K562 (cell line): Measurements from ENCODE around the gene GCK. TPM values are rescaled to one million over a fixed set of nuclear protein-coding genes. Genes with fewer than 3 reads are reported as not detected.

Source experiments
- ATAC-seq: fragments of 200-7000 bp; cut with Tn5 transposase; 3 replicates; pipeline ENCODE4 v1.9.1; 2020; ENCODE audit warnings: moderate library complexity
- BruUV-seq: library from RNA; stranded (reverse); fragments of 400-500 nt; replicated peaks from 2 replicates; lab custom pipeline; 2021; lab: Mats Ljungman, UMichigan
- CTCF ChIA-PET: fragments of 300-600 bp; formaldehyde crosslinking; extraction: SDS; loops from one replicate; lab custom pipeline; 2021; ENCODE audit warnings: low intra/inter-chr PET ratio; lab: Yijun Ruan, JAX
- POLR2A ChIA-PET: fragments of 300-600, 350-650 bp; sonication (Branson Sonifier 250); formaldehyde crosslinking; extraction: SDS; loops from one replicate; lab custom pipeline; 2021; ENCODE audit warnings: antibody characterized with exemption, inconsistent platforms; lab: Yijun Ruan, JAX
- DNase-seq, 4 experiments: peaks; one replicate each; pipeline versions ENCODE4 v3.0.0 to v3.0.0-alpha.2; 2011 to 2018; ENCODE audit warnings: low spot score in 3 of 4, mixed read lengths in 3 of 4; ENCODE audit errors: extremely low read depth in 1 of 4
- FAIRE-seq: peaks from 2 replicates; lab custom pipeline; 2011; peaks lifted over from hg19 to GRCh38; lab: Jason Lieb, UNC
- H2AFZ ChIP-seq: 2 replicates; pipeline ENCODE4 v1.6.0; 2011; ENCODE audit warnings: low read depth, low read length, control low read depth, inconsistent platforms
- H3K27ac ChIP-seq: fragments of 200-600 bp; 3 replicates; pipeline ENCODE4 v1.8.0; 2011; ENCODE audit warnings: low read depth, mild to moderate bottlenecking, control low read depth, inconsistent platforms, low read length, moderate library complexity, mixed read lengths; ENCODE audit errors: extremely low read depth
- H3K27me3 ChIP-seq, 2 experiments: fragments of 300-600 bp in 1 of 2; 2 replicates in 1 of 2; 3 replicates in 1 of 2; pipeline versions ENCODE4 v1.6.0 to v1.8.0; 2011; ENCODE audit warnings: inconsistent platforms in 2 of 2, low read length in 2 of 2, mild to moderate bottlenecking in 1 of 2, mixed read lengths in 1 of 2, moderate library complexity in 1 of 2; ENCODE audit not compliant: control insufficient read depth in 2 of 2, insufficient read depth in 2 of 2
- H3K36me3 ChIP-seq: fragments of 300-600 bp; 3 replicates; pipeline ENCODE4 v1.8.0; 2011; ENCODE audit warnings: mild to moderate bottlenecking, low read length, inconsistent platforms; ENCODE audit not compliant: control insufficient read depth, insufficient read depth
- H3K4me1 ChIP-seq, 2 experiments: fragments of 200-600 bp in 1 of 2; replicated peaks in 1 of 2; 2 replicates in 1 of 2; 3 replicates in 1 of 2; pipeline versions ENCODE4 v1.5.1 to v1.8.0; 2011; ENCODE audit warnings: inconsistent platforms in 2 of 2, low read length in 2 of 2, mild to moderate bottlenecking in 1 of 2, mixed read lengths in 1 of 2, moderate library complexity in 1 of 2; ENCODE audit not compliant: control insufficient read depth in 2 of 2, insufficient read depth in 2 of 2
- H3K4me2 ChIP-seq: 2 replicates; pipeline ENCODE4 v1.6.1; 2011; ENCODE audit warnings: low read length, control low read depth, inconsistent platforms, mixed read lengths; ENCODE audit not compliant: insufficient read depth
- H3K4me3 ChIP-seq: fragments of 200-600 bp; sonication (generic), shearing (Covaris generic); 2 replicates; pipeline ENCODE4 v1.5.1; 2016; ENCODE audit warnings: control low read depth, inconsistent platforms
- H3K79me2 ChIP-seq: fragments of 200-600 bp; 3 replicates; pipeline ENCODE4 v1.8.0; 2011; ENCODE audit warnings: low read length, inconsistent platforms; ENCODE audit not compliant: control insufficient read depth, insufficient read depth
- H3K9ac ChIP-seq, 2 experiments: 2 replicates each; pipeline versions ENCODE4 v1.6.0 to v1.6.1; 2011; ENCODE audit warnings: low read depth in 2 of 2, low read length in 2 of 2, control low read depth in 1 of 2, inconsistent platforms in 1 of 2, mild to moderate bottlenecking in 1 of 2, mixed read lengths in 1 of 2; ENCODE audit not compliant: insufficient read depth in 1 of 2
- H3K9me1 ChIP-seq: one replicate; pipeline ENCODE4 v1.6.0; 2011; ENCODE audit warnings: inconsistent platforms, mild to moderate bottlenecking, low read length, moderate library complexity; ENCODE audit not compliant: control insufficient read depth, insufficient read depth
- H3K9me3 ChIP-seq: replicated peaks from 2 replicates; pipeline ENCODE4 v1.5.1; 2011; ENCODE audit warnings: low read depth, low read length, inconsistent platforms; ENCODE audit not compliant: control insufficient read depth, insufficient read depth
- H4K20me1 ChIP-seq: replicated peaks from 2 replicates; pipeline ENCODE4 v1.6.1; 2011; ENCODE audit warnings: low read length, inconsistent platforms, mixed read lengths; ENCODE audit not compliant: control insufficient read depth, insufficient read depth
- CTBP1 ChIP-seq: fragments of 450-650 bp; IDR thresholded peaks from 2 replicates; pipeline ENCODE4 v1.6.1; 2016; ENCODE audit warnings: borderline replicate concordance
- NR2C1 ChIP-seq, 2 experiments: fragments of 450-650 bp; IDR thresholded peaks; 2 replicates each; pipeline ENCODE4 v1.6.1; 2017; ENCODE audit warnings: mild to moderate bottlenecking in 2 of 2, antibody characterized with exemption in 1 of 2, inconsistent platforms in 1 of 2, missing compliant biosample characterization in 1 of 2, missing genetic modification characterization in 1 of 2
- SETDB1 ChIP-seq: IDR thresholded peaks from one replicate; pipeline ENCODE4 v1.6.1; 2012; ENCODE audit warnings: low read length, control low read depth, inconsistent platforms
- SMARCA5 ChIP-seq: fragments of 450-650 bp; IDR thresholded peaks from 2 replicates; pipeline ENCODE4 v1.6.1; 2016
- ZBTB8A ChIP-seq: fragments of 450-650 bp; IDR thresholded peaks from 2 replicates; pipeline ENCODE4 v1.6.1; 2018; ENCODE audit warnings: mild to moderate bottlenecking, moderate library complexity; ENCODE audit not compliant: partially characterized antibody
- ZNF143 ChIP-seq: sonication (generic); formaldehyde crosslinking; IDR thresholded peaks from 2 replicates; pipeline ENCODE4 v1.9.0; 2022; ENCODE audit warnings: mild to moderate bottlenecking, missing genetic modification reagents
- WGBS: fragments of 100-300 bp; shearing (Covaris generic); methylation state at CpG from one replicate; pipeline ENCODE4 v1.1.6; 2016; ENCODE audit warnings: low coverage, mixed read lengths; ENCODE audit not compliant: insufficient coverage; ENCODE audit errors: missing lambda C conversion rate; 5-methylcytosine and 5-hydroxymethylcytosine counted together
- in situ Hi-C: fragments of 300-500 bp; cut with MboI; formaldehyde crosslinking; loops from 4 replicates; pipeline ENCODE4 v1.15.0; 2018; ENCODE audit warnings: inconsistent platforms, mixed read lengths
- intact Hi-C: fragments of 100-400 bp; cut with micrococcal nuclease; formaldehyde crosslinking; loops from 2 replicates; pipeline ENCODE4 v1.14.2; 2022
- polyA plus RNA-seq, 8 experiments: library from polyadenylated mRNA; depleted of rRNA in 4 of 8; stranded (reverse) in 5 of 8; unstranded in 3 of 8; fragments of >200 nt; fragmentation: Nextera tagmentation in 2 of 8; fragmentation: Illumina TruSeq in 1 of 8; extraction: Ambion mirVana in 2 of 8; extraction: Trizol in 1 of 8; gene quantifications; 2 replicates each; pipeline versions ENCODE4 v1.2.1 to v1.2.3, GENCODE V29; 2011 to 2014; ENCODE audit warnings: inconsistent platforms in 1 of 8, missing spikeins in 1 of 8
- total RNA-seq, 7 experiments: library from RNA; depleted of rRNA in 6 of 7; stranded (reverse); fragments of >200 nt in 6 of 7; fragmentation: Illumina TruSeq in 2 of 7; extraction: Trizol in 2 of 7; gene quantifications; 2 replicates each; pipeline versions ENCODE4 v1.2.1 to v1.2.3, GENCODE V29; 2011 to 2021; ENCODE audit warnings: low replicate concordance in 1 of 7
- TF ChIP-seq, protein P1 (sequence below): sonication (generic); formaldehyde crosslinking; IDR thresholded peaks from 2 replicates; pipeline ENCODE4 v1.9.0; 2022; ENCODE audit warnings: mild to moderate bottlenecking, missing genetic modification reagents
- TF ChIP-seq, protein P2 (sequence below), 3 experiments: IDR thresholded peaks in 2 of 3; conservative IDR thresholded peaks in 1 of 3; 2 replicates each; pipeline ENCODE4 v1.5.1; 2011 to 2012; ENCODE audit warnings: low read length in 3 of 3, mild to moderate bottlenecking in 3 of 3, control low read depth in 2 of 3, improper control_type of control experiment in 1 of 3, inconsistent platforms in 1 of 3, low read depth in 1 of 3, mixed read lengths in 1 of 3, moderate library complexity in 1 of 3; ENCODE audit not compliant: insufficient read depth in 2 of 3

Gene GCK
- total and polyA plus RNA-seq, 9 of the 15 experiments (the other 6 are each of a cell fraction or from before 2014, with no cell fraction given), result 0.11 to 0.55 (median 0.16) TPM; not detected in 3

DNA sequence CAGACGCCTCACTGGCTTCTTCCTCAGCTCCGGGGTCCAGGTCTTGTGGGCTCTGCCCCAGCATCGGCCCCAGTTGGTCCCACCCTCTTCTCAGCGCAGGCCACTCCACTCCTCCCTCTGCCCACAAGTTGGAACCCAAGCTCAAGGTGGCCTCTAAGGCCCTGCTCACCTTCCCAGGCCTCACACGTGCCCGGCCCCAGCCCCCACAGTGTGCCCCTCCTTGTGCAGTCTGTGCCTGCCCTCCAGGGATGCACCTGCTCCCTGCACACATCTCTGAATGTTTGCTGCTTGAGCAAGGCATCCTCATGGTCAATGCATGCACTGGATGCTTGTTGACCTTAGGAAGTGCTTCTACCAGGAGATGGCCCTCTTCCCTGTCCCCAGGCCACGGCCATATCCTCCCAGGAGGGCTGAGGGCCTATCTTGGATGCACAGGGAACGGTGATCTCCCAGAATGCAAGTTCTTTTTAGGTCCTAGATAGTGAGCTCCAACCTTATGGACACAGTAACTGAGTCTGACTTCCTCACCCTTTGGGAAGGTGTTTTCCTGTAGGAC lies 92.8 kb downstream of the GCK start:
- no peaks in the 10 kb centered on the region for H3K9me3 ChIP-seq
- in situ Hi-C loops, result no loop called here
- ChIA-PET CTCF (no interaction called here), POLR2A (interaction anchor here (0.6 to 3.2 kb wide), 2 partner anchors 18 to 138 kb away, joined by 3 to 13 read pairs; no protein-coding TSS in a partner anchor)
- 0 out of 2 replicates have a peak, but pooled peaks have one; percentile 14 for TF ChIP-seq NR2C1 (IDR thresholded peaks at IDR 0.05)
- no peak for TF ChIP-seq NR2C1 (tag; IDR thresholded peaks at IDR 0.05)
- TF ChIP-seq SMARCA5, result no peak
- TF ChIP-seq ZNF143 (CRISPR knock-in tag), result no peak
- TF ChIP-seq, protein P1, sequence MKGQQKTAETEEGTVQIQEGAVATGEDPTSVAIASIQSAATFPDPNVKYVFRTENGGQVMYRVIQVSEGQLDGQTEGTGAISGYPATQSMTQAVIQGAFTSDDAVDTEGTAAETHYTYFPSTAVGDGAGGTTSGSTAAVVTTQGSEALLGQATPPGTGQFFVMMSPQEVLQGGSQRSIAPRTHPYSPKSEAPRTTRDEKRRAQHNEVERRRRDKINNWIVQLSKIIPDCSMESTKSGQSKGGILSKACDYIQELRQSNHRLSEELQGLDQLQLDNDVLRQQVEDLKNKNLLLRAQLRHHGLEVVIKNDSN (CRISPR knock-in tag), result no peak
- TF ChIP-seq CTBP1, result 0 out of 2 replicates have a peak, but pooled peaks have one; percentile 21
- TF ChIP-seq, protein P2, sequence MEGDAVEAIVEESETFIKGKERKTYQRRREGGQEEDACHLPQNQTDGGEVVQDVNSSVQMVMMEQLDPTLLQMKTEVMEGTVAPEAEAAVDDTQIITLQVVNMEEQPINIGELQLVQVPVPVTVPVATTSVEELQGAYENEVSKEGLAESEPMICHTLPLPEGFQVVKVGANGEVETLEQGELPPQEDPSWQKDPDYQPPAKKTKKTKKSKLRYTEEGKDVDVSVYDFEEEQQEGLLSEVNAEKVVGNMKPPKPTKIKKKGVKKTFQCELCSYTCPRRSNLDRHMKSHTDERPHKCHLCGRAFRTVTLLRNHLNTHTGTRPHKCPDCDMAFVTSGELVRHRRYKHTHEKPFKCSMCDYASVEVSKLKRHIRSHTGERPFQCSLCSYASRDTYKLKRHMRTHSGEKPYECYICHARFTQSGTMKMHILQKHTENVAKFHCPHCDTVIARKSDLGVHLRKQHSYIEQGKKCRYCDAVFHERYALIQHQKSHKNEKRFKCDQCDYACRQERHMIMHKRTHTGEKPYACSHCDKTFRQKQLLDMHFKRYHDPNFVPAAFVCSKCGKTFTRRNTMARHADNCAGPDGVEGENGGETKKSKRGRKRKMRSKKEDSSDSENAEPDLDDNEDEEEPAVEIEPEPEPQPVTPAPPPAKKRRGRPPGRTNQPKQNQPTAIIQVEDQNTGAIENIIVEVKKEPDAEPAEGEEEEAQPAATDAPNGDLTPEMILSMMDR (IDR thresholded peaks at IDR 0.05 in 2 of 3, conservative IDR thresholded peaks at IDR 0.05 in 1 of 3; ENCODE audit: insufficient read depth in 2 of 3, low read depth in 1 of 3, low read length in 3 of 3), result 0 out of 6 replicates have a peak, but pooled peaks of 1 of the 3 experiments have one; percentile 10
- no peak for TF ChIP-seq SETDB1
- no peak for TF ChIP-seq ZBTB8A
- ATAC-seq, result peak; percentile 50
- H3K27ac ChIP-seq, result no peak overlapping the region
- no peaks in the 10 kb centered on the region for H3K79me2 ChIP-seq
- H3K4me1 ChIP-seq, result peaks cover 0 to 11% of the 10 kb centered on the region in 2 experiments; a peak in 3 of 5 replicates
- H3K9ac ChIP-seq, result peak overlapping the region in 1 of 2 experiments; percentile 50; a peak in 1 of 4 replicates
- FAIRE-seq, result no peak
- no peak for DNase-seq
- no TSS peak for BruUV-seq
- intact Hi-C loops, result no loop called here
- H3K4me3 ChIP-seq, result no peak overlapping the region
- WGBS, result 15% methylated on average over 7 of the region's 8 CpGs
- no peak overlapping the region for H2AFZ ChIP-seq
- H3K27me3 ChIP-seq, result peaks cover 0 to 5% of the 10 kb centered on the region in 2 experiments; a peak in 1 of 5 replicates
- no peaks in the 10 kb centered on the region for H3K9me1 ChIP-seq
- H3K4me2 ChIP-seq, result no peak overlapping the region
- no peaks in the 10 kb centered on the region for H3K36me3 ChIP-seq
- no peaks in the 10 kb centered on the region for H4K20me1 ChIP-seq
